Stimulated activated CD4-positive, alpha-beta T cell treated with anti-CD3 and anti-CD28 coated beads, Interleukin-12 subunit alpha, Interleukin-12 subunit beta, amount 100 ng/mL, for 4 hours (primary cell): ENCODE measurements around the gene TMEM8B.
A peak's percentile ranks its signal among the peaks of the same experiment; 100 is the strongest.

Experiments used
- DNase-seq: peaks from one replicate; pipeline ENCODE4 v3.0.0-alpha.2; 2020

Gene TMEM8B

GRCh38 chr9:35829084-35829763, at the start of gene TMEM8B:
Gene TMEM8B (plus strand): TSS chr9:35829228. CDS start chr9:35829448, 220 bp downstream.
- peak; percentile 96 for DNase-seq

GRCh38 chr9:35781066-35781465, 48.0 kb upstream of the TMEM8B start:
- no peak for DNase-seq

GRCh38 chr9:35783418-35783817, 45.6 kb upstream of the TMEM8B start:
- no peak for DNase-seq

GRCh38 chr9:35789541-35789940, 39.5 kb upstream of the TMEM8B start:
- no peak for DNase-seq

GRCh38 chr9:35790025-35790384, 39.0 kb upstream of the TMEM8B start:
- DNase-seq, result no peak

- DNase-seq, result peak; percentile 37
Observed at GRCh38 chr9:35790385-35791296, 38.4 kb upstream of the TMEM8B start.

- no peak for DNase-seq
Observed at GRCh38 chr9:35791297-35791921, 37.6 kb upstream of the TMEM8B start, which contains the start of gene NPR2. Gene NPR2 (plus strand): TSS chr9:35791591. CDS start chr9:35792409, 818 bp downstream.

GRCh38 chr9:35792024-35792813, 36.8 kb upstream of the TMEM8B start:
- no peak for DNase-seq

GRCh38 chr9:35792826-35793225, 36.2 kb upstream of the TMEM8B start:
- DNase-seq, result no peak

- no peak for DNase-seq
Observed at GRCh38 chr9:35793461-35793860, 35.6 kb upstream of the TMEM8B start.

GRCh38 chr9:35795695-35796094, 33.3 kb upstream of the TMEM8B start:
- DNase-seq, result no peak

GRCh38 chr9:35797311-35798109, 31.5 kb upstream of the TMEM8B start:
- no peak for DNase-seq

- peak; percentile 32 for DNase-seq
Observed at GRCh38 chr9:35798658-35799374, 30.2 kb upstream of the TMEM8B start.

GRCh38 chr9:35800530-35800929, 28.5 kb upstream of the TMEM8B start:
- no peak for DNase-seq

- no peak for DNase-seq
Observed at GRCh38 chr9:35801328-35802128, 27.5 kb upstream of the TMEM8B start.

- DNase-seq, result no peak
Observed at GRCh38 chr9:35806101-35806500, 22.9 kb upstream of the TMEM8B start.

GRCh38 chr9:35808433-35808832, 20.6 kb upstream of the TMEM8B start:
- DNase-seq, result no peak

- no peak for DNase-seq
Observed at GRCh38 chr9:35810122-35810521, 18.9 kb upstream of the TMEM8B start.

- no peak for DNase-seq
Observed at GRCh38 chr9:35811381-35812024, 17.5 kb upstream of the TMEM8B start.
